Mucosa of gallbladder (tissue), 1 donor: ENCODE data around the gene GRK4. TPM values are rescaled to one million over a fixed set of nuclear protein-coding genes. Genes with fewer than 3 reads are reported as not detected.
"Not testable (repeated sequence)": the region's sequence is repeated elsewhere in the genome, so short reads cannot be mapped to it uniquely, and the experiment has no call there.

ENCODE experiments used
- DNase-seq: peaks from one replicate; pipeline ENCODE4 v3.0.0-alpha.2; 2020; ENCODE audit warnings: low spot score
- total RNA-seq: library from RNA; stranded (reverse); gene quantifications from one replicate; pipeline ENCODE4 v1.2.1, GENCODE V29; 2021
- donor health status: DM: no; HTN: no; CAD: no.

GRK4 gene
- total RNA-seq = 7.3 TPM

DNA sequence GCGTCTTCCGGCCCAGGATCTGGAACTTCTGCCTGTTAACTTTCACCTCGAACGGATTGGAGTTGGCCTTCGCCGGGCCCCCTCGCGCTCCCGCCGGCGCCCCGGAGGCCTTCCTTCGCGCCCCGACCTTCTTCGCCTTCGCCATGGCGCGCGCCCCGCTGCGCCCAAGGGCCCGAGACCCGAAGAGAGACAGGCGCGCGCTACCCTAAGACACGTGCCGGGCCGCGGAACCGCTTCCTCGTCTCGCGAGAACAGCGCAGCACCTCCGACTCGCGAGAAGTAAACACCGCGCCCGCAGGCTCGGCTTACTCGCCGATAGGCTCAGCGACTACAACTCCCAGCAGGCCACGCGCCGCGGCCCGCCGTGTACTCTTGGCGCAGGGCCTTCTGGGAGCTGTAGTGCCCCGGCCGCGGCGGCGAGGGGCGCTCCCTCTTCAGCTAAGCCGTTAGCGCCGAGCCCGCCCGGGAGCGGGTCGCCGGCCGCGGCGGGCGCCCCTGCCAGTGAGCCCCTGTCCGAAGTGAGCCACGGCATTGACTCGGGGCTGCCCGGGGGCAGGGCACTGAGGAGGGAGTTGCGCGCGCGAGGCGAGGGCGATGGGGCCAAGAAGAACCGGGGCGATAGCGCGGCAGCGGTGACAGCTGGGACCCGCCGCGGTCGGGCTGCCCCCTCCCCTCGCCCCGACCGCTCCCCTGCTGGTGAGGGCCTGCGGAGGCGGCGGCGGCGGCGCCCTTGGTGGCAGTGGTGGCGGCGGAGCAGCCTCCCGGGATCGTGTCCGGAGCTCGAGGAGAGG lies at the start of gene GRK4, which contains the start of gene NOP14:
TSS of gene GRK4 (plus strand) at position 397 of the 791 bp plus-strand sequence. CDS start 500 bp downstream, outside the sequence.
TSS of gene NOP14 (minus strand) at position 232 of the 791 bp plus-strand sequence. CDS start at position 145, 87 bp downstream.
- peak; percentile 99 for DNase-seq

DNA sequence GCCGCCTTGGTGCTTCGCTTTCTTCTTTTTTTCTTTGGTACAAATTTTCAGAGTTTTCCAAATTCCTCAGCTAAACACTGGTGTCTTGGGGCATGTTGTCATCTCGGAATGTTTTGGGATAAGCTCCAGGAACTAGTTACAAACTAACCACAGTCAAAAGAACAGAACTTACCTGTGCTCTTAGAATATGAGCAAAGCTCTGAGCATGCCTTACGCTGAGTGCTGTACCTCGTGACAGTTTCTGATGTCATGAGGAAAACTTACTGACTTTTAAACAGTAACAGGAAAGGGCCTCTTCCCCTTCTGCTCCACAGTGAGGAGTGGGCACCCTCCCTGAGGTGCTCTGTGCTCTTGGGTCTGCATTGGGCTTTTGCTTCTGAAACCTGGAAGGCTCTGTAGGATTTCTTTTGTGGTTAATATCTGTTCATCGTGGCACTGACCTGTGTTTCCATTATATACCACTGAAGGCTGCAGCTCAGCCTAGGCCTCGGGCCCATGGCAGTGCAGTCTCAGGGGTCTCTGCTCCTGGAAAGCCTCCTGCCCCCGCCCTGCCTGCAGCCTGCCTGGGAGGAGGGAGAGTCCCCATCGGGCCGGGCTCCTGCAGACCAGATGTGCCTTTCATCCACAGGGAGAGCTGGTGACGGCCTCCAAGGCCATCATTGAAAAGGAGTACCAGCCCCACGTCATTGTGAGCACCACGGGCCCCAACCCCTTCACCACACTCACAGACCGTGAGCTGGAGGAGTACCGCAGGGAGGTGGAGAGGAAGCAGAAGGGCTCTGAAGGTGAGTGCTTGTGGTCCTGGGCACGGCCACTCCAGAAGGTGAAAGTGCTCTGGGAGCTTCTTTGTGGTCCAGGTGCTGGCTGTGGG lies 48.9 kb upstream of the GRK4 start:
- no peak for DNase-seq

DNA sequence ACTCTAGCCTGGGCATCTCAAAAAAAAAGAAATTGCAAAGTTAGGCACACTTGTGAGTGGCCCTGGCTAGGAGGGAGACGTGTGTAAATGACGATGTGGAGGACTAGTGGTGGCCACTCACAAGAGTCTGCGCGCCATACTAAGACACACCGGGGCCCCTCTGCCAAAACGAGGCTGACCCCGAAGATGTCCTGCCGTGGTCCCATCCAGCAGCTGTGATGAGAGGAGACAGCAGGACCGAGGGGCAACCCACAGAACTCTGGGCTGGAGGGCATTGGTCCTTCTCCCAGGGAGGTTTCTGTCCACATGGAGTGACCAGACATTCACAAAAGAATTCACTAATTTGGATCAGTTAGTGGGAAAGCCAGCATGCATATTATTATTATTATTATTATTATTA lies 47.6 kb upstream of the GRK4 start:
- DNase-seq = no peak

DNA sequence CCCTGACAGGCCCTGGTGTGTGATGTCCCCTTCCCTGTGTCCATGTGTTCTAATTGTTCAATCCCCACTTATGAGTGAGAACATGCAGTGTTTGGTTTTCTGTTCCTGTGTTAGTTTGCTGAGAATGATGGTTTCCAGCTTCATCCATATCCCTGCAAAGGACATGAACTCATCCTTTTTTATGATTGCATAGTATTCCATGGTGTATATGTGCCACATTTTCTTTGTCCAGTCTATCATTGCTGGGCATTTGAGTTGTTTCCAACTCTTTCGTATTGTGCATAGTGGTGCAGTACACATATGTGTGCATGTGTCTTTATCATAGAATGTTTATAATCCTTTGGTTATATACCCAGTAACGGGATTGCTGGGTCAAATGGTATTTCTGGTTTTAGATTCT lies 46.7 kb upstream of the GRK4 start:
- DNase-seq = not testable (repeated sequence)

DNA sequence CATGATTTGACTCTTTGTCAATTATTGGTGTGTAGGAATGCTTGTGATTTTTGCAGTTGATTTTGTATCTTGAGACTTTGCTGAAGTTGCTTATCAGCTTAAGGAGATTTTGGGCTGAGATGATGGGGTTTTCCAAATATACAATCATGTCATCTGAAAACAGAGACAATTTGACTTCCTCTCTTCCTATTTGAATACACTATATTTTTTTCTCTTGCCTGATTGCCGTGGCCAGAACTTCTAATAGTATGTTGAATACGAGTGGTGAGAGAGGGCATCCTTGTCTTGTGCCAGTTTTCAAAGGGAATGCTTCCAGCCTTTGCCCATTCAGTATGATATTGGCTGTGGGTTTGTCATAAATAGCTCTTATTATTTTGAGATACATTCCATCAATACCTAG lies 45.1 kb upstream of the GRK4 start:
- not testable (repeated sequence) for DNase-seq

DNA sequence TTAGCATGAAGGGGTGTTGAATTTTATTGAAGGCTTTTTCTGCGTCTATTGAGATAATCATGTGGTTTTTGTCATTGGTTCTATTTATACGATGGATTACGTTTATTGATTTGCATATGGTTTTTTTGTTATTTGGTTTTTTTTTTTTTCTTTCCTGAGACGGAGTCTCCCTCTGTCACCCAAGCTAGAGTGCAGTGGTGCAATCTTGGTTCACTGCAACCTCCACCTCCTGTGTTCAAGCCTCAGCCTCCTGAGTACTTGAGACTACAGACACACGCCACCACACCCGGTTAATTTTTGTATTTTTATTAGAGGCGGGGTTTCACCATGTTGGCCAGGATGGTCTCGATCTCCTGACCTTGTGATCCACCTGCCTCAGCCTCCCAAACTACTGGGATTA lies 44.7 kb upstream of the GRK4 start:
- not testable (repeated sequence) for DNase-seq

DNA sequence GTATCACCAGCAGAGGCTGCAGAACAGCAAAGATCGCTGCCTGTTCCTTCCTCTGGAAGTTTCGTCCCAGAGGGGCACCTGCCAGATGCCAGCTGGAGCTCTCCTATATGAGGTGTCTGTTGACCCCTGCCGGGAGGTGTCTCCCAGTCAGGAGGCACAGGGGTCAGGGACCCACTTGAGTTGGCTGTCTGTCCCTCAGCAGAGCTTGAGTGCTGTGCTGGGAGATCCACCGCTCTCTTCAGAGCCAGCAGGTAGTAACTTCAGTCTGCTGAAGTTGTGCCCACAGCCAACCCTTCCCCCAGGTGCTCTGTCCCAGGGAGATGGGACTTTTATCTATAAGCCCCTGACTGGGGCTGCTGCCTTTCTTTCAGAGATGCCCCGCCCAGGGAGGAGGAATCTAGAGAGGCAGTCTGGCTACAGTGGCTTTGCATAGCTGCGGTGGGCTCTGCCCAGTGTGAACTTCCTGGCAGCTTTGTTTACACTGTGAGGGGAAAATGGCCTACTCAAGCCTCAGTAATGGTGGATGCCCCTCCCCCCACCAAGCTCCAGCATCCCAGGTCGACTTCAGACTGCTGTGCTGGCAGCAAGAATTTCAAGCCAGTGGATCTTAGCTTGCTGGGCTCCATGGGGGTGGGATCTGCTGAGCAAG lies 40.8 kb upstream of the GRK4 start:
- DNase-seq = not testable (repeated sequence)

DNA sequence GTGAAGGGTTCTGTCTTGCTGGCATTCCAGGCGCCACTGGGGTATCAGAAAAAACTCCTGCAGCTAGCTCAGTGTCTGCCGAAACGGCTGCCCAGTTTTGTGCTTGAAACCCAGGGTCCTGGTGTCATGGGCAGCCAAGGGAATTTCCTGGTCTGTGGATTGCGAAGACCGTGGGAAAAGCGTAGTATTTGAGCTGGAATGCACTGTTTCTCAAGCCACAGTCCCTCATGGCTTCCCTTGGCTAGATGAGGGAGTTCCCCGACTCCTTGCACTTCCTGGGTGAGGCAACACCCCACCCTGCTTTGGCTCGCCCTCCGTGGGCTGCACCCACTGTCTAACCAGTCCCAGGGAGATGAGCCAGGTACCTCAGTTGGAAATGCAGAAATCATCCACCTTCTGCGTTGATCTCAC lies 40.2 kb upstream of the GRK4 start:
- no peak for DNase-seq

DNA sequence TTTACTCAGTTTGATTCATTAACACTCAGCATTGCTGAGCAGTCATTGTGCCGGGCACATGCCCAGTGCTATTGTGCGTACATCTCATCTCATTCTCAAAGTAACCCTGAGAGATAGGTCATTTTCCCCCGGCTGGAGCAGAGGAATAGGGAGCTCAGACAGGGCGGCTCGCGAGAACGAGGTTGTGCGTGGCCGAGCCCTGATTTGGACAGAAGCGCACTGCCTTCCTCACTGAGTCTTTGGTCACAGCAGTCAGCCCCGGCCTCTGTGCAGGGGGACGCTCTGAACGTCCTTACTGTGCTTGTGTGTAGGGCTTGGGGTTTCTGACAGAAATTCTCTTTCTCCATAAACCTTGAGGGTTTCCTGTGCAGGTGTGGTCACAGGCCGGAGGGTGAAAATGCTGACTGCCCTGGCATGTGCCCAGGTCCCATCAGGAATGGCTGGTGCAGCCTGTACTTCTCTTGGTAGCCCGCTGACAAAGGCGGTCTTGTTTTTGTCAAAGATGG lies 39.6 kb upstream of the GRK4 start:
- no peak for DNase-seq

DNA sequence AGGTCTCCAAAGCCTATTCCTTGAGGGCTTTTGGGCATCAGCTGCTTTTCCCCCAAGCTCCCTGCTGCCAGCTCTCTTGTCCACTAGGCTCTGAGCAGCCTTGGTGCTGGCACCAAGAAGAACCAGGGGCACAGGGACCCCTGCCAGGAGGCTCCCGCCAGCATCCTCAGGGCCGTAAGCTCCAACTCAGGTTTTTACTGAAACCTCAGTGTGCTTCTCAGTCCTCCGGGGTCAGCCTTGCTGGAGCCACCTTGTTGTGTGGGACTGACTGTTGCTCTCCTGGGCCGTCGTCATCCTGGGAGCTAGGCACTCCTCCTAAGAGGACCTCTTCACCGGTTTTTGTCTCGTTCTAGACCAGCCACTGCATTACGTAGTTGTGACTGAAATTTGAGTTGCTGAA lies 39.1 kb upstream of the GRK4 start:
- no peak for DNase-seq

DNA sequence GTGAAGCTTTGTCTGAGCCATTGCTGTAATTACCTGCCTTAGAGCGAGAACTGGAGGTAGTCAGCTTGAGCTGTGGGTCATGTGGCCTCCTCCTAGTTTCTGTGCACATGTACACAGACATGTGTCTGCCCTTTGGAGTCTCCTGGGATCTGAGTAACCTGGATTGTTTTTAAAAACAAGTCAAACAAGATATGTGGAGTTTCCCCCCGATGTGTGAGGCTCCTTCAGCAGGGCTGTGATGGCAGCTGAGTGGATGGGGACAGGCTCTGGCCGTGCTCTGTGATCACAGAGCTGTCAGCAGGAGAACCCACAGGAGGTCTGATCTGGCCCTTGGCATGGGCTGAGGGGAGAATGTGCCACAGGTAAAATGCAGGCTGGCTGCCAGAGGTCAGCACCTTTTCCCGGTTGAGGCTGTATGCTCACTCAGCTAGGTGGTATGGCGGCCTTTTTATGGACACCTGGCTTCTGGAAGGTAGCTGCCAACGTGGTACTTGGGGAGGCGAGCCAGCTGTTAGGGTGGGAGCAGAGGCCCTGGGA lies 38.5 kb upstream of the GRK4 start:
- DNase-seq = no peak

DNA sequence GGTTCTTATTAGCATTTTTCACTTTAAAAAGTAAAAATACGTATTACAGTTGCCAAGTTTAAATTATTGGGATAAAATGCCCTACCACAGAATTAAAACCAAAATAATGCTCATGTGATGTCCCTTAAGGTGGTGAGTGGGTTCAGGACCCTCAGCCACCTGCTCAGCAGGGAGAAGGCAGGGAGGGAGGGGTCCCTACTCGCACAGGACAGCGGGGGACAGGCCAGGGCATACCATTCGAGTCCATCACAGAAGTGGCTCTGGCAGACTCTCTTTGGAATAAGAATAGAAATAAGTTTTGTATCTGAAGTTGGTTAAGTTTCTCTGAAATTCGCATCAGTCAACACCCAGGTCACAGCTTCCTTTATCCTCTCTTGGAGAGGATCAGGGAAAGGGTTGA lies 37.9 kb upstream of the GRK4 start:
- no peak for DNase-seq

DNA sequence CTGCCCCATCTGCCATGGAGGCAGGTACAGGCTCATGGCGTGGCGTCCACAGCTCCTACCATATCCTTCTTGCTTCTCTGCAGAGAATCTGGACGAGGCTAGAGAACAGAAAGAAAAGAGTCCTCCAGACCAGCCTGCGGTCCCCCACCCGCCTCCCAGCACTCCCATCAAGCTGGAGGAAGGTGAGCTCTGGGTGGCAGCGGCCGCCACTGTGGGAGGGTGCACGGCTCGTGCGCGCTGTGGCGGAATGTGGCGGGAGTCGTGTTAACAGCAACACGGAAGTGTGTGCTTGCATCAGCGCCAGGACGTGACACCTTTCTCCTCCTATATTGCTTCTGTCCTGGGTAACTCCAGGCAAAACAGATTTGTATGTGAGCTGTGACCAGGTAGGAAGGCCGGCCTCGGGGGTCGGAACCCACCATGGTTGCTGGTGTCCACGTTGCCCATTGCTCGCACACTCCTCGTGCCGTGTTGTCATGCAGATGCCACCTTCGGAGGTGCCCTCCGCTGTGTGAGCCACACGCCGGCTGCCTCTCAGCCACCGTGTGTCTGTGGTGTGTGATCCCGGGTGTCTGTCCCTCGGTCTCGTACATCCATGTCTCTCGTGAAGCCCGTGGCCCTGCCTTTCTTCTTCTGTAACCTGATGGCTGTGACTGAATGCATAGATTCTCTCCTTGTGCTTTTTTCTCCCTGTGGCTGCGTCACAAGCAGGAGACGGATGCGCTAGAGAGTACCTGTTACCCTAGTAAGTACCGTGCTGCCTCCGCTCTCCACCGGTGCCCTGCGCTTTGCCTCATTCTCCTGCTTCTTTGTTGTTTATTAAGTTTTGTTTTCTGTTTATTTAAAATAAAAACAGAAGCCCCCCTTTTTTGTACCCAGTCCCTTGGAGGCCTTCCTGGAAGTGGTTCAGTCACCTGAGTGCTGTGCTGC lies 37.2 kb upstream of the GRK4 start:
- no peak for DNase-seq

DNA sequence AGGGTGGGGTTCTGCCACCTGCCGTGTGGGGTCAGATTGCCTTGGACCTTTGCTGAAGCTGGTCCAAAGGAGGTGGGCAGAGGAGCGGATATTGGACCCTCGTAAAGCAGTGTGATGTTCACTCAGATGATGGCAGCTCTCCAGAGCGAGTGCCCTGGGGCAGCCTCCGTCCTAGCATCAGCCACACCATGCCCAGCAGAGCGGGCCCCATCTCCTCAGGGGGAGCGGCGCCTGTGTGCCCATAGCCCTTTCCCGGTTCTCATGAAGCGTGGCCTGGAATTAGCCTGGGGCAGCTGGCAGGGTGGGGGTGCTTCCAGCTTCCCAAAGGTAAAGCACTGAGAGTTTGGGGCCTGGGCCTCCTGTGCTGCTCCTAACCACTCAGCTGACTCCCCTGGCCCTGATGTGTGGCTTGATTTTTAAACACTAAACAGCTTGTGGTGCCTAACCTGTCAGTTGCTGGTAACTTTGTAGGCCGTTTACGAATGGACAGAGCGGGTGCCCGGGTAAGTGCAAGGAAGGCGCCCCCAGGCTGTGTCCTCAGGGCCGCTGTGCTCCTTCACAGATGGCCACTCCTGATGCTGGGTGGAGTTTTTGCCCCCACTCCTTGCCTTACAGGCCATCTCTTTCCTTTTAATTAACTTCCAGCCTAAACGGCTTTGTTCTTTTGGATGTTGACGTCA lies 36.2 kb upstream of the GRK4 start:
- no peak for DNase-seq

DNA sequence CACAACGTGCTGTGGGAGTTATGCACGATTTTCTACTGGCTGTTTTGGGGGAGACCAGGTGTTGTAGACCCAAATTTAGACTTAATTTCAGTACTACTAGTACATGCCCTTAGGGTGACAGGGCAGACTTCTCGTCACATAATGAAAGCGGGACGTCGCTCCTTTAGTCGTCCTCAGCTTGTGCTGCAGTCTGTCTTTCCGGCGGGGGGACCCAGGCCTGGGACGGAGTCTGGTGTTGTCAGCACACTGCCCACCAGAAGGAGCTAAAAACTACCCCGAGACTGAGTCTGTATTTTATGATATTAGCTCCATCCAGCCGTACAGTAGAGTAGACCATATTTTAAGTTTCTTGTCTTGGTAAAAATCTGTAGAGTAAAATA lies 35.7 kb upstream of the GRK4 start:
- DNase-seq = no peak

DNA sequence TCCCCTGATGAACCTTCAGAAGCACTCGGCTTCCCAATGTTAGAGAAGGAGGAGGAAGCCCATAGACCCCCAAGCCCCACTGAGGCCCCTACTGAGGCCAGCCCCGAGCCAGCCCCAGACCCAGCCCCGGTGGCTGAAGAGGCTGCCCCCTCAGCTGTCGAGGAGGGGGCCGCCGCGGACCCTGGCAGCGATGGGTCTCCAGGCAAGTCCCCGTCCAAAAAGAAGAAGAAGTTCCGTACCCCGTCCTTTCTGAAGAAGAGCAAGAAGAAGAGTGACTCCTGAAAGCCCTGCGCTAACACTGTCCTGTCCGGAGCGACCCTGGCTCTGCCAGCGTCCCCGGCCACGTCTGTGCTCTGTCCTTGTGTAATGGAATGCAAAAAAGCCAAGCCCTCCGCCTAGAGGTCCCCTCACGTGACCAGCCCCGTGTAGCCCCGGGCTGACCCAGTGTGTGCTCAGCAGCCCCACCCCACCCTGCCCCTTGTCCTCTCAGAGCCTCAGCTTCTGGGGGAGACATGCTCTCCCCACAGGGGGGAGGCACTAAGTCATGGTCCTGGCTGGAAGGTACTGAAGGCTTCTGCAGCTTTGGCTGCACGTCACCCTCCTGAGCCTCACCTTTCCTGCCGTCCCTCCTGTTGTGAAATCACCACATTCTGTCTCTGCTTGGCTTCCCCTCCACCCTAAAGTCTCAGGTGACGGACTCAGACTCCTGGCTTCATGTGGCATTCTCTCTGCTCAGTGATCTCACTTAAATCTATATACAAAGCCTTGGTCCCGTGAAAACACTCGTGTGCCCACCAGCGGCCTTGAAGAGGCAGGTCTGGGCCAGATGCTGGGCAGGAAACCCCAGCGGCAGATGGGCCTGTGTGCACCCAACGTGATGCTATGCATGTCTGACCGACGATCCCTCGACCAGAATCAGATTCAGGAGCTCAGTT lies 34.9 kb upstream of the GRK4 start:
- DNase-seq = no peak

DNA sequence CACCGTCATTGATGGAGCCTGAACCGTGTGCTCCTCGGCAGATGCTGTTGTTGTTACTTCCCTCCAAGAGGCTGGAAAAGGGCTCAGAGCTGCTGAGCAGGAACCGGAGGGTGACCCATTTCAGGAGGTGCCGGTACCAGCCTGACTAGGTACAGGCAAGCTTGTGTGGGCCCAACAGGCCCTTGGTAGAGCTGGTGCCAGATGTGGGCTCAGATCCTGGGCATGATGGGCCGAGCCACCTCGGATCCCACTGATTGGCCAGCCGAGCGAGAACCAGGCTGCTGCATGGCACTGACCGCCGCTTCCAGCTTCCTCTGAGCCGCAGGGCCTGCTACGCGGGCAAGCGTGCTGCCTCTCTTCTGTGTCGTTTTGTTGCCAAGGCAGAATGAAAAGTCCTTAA lies 33.9 kb upstream of the GRK4 start:
- no peak for DNase-seq

DNA sequence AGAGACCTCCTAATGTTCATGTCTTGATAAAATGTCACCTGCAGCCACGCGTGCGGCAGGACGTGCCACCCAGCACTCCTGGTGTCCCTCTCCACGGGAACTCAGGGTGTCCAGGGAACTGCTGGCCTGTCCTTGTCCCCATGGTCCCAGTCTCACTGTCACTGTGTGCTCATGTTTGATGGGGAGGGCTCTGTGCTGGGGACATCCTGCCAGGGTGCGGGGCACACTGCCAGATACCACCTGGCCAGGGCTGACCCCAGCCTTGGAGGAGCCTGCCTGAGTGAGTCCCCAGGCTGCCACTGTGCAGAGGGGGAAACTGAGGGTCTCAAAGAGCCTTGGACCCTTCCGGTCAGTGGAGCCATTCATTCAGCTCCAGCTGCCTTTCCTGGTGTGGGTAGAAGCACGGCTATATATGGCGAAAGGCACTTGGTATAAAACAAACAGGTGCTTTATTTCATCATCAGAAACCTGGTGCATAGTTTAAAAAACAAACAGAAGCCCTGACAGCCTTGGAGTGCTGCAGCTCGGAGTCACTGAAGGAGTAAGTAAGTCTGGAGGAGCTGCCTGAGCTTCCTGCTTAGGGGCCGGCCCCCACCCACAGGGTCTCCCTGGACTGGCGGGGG lies 33.1 kb upstream of the GRK4 start:
- no peak for DNase-seq
